ENCODE data around the gene DNA2.

GRCh38 chr10:68496072-68496471 is 24.3 kb upstream of the DNA2 start:
- TF ChIP-seq CTCF (IDR thresholded peaks at IDR 0.05), result no peak
- no peak for TF ChIP-seq EP300 (IDR thresholded peaks at IDR 0.05)
- TF ChIP-seq POLR2A (IDR thresholded peaks at IDR 0.05), result no peak
- no peak for TF ChIP-seq POLR2AphosphoS5 (IDR thresholded peaks at IDR 0.05)

Measured in stomach (tissue), 4 donors.